GM18907 (cell line): Measurements from ENCODE around the gene IL22RA1.
A peak's percentile ranks its signal among the peaks of the same experiment; 100 is the strongest.

Source experiments
- ATAC-seq: cut with Tn5 transposase; IDR thresholded peaks from one replicate; pipeline ENCODE4 v1.9.1; 2021; ENCODE audit warnings: mild to moderate bottlenecking, moderate library complexity; ENCODE audit not compliant: unreplicated experiment

IL22RA1 gene, protein sequence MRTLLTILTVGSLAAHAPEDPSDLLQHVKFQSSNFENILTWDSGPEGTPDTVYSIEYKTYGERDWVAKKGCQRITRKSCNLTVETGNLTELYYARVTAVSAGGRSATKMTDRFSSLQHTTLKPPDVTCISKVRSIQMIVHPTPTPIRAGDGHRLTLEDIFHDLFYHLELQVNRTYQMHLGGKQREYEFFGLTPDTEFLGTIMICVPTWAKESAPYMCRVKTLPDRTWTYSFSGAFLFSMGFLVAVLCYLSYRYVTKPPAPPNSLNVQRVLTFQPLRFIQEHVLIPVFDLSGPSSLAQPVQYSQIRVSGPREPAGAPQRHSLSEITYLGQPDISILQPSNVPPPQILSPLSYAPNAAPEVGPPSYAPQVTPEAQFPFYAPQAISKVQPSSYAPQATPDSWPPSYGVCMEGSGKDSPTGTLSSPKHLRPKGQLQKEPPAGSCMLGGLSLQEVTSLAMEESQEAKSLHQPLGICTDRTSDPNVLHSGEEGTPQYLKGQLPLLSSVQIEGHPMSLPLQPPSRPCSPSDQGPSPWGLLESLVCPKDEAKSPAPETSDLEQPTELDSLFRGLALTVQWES

DNA sequence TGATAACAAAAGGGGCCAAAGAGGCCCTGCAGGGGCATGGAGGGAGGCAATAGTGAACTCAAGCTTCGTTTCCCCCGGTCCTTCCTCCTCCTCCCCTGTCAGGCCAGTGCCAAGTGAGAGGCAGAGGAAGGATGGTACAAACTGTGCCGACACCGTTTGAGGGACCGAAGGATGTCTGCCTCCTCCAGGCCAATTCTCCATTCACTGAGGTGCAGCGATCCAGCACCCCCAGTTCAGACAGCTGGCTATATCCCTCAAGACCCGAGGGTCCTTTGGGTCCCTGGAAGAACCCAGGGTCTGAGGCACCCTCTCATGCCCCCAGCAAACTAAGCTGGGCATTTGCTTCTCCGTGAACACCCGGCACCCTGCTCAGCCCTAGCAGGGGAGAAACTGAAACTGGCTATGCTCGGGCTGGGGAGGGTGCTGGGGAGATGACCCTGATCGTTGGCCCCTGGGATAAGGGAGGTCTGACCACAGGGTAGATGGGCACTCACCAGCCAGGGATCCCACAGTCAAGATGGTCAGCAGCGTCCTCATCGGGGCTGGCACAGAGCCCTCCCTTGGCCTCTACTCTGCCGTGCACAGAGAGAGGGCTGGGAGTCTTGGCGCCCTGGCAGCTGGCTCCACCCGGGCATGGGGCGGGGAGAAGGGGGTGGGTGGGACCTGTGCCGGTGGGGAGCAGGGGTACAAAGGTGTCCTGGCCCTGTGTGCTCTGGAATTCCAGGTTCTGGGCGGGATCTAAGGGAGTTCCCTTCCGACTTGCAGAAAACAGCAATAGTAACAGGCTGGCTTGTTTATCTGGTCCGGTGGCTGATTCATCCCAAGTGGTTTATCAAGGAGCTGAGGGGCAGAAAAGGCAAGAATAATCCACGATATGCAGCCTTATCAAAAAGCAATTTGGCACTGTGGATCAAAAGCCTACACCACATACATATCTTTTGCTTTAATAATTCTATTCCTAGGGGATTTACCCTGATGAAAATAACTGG, at the start of gene IL22RA1:
Gene IL22RA1, minus strand, starts transcription at position 595 of the 989 bp plus-strand sequence. Its CDS starts 58 bp downstream, at position 537.
- no peak for ATAC-seq

DNA sequence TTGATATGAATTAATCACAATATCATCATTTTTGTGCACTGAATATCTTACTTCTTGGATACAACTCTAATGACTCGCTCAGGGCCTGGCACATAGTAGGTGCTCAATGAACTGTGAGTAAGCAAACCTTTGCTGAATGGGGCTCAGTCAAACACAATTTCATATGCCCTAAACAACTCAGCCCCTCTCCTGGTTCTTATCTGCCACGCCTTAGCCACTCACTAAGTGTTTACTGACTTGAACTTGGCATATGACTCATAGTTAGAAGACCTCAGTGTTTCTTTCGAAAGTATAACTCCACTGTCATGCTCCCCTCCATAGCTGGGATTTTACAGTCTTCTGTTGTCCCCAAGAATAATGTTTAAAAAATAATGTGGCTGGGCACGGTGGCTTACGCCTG, 48.9 kb upstream of the IL22RA1 start:
- ATAC-seq, result no peak

DNA sequence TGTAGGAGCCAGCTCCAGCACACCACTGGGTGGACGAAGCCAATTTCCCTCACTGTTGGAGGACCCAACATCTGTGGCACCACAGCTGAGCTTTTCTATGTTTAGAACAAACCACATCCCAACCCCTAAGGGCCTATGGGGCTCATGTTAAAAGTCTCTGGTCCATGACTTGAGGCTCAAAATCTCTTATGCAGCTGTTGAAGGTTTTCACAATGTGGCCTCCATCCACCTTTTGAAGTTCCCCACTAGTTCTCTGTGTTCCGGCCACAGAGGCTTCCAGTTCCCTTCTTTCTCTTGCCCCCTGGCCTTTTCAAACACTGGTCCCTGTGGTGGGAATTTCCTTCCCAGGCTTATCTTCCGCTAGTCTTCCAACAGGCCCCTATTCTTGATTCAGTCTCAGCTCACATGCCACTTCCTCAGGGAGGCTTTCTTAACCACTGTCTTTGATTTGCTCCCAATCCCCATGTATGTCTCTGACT, 48.1 kb upstream of the IL22RA1 start:
- peak; percentile 56 for ATAC-seq

DNA sequence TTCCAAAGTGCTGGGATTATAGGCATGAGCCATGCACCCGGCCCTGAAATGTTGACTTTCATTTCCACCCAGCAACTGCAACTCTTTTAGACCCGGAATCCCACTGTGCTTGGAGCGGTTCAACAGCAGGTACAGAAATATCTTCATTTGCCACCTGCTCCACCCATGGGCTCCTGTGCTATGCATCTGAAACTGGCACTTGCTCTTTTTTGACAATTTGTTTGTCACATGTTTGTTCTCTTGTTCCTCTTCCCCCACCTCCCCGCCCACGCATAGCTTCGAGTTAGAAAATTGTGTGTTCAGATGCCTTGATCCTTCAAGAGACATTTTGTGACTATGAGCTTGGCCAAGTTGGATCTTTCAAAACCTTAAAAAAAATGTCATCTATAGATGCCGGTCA, 46.6 kb upstream of the IL22RA1 start:
- no peak for ATAC-seq

DNA sequence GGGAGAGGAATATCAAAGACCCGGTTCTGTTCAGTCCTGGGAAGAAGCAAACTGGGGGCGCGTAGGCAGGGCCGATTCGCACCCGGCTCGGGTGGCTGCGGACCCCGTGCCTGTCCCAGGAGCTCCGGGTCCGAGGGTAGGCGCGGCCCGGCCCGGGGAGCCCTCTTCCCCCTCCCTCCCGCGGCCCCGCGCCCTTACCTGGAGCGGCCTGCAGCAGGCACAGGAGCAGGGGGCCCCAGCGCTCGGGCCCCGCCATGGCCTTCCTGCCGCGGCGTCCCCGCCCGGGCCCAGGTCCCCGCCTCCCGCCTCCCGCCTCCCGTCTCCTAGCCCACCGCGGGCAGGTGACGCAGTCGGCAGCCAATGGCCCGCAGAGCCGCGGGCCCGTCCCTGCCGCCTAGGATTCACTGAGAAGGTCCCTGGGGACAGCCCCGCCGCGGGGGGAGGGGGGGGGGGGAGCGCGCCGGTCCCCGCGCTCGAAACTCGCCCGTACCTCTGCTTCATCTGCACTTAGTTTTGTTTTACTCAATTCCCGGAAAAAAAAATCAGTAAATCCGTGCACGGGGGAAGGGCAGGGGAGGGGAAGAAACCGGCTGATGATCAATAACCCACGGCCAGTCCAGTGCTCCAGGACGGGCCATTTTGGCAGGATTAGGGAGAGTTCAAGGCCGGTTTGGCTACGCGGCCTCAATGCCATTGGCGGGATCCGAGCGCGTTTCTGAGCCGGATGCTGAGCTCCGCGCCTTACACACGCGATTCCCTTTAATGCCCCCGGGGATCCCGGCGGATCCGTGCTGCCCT, 44.3 kb upstream of the IL22RA1 start, which contains the start of gene IFNLR1:
Gene IFNLR1, minus strand, starts transcription at position 297 of the 798 bp plus-strand sequence. Its CDS starts 41 bp downstream, at position 256.
- ATAC-seq, result no peak

DNA sequence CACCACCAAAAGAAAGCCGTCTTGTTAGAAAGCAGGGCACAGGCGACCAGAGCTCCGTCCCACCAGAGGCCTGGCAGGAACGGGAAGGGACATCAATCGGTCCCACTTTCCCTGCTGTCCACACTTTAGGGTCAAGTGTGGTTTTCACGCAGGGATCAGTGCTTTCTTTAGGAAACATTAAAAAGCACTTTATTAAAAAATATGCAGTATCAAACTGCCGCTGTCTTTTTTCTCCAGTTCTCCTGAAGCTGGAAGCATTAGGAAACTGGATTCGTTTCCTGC, 43.7 kb upstream of the IL22RA1 start:
- no peak for ATAC-seq

DNA sequence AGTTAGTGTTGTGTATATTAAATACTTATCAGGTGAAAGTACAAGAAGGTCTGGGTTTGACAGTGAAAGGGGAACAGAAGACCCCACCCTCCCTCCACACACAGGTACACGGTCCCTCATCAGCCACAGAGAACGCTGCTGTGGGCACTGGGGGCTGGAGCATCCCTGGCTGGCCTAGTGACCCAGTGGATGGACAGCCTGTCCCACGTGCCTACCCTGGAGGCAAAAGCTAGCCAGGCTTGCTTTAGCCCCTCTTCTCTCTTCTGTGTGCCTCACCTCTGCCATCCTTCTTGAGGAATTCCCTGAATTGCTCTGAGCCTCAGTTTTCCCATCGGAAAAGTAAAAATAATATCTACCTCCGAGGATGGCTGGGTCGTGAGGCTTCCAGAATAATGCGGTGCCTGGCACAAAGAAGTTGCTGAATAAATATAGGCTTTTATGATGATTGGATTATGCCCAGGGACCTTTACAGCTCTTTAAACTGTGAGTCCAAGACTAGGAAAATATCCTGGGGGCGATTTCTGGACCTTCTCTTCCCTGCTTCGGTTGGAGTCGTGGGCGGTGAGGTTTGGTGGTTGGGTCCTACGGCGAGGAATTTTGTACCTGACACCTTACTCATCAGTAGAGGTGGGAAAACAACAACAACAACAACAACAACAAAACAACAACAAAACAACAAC, 43.2 kb upstream of the IL22RA1 start:
- ATAC-seq, result no peak

DNA sequence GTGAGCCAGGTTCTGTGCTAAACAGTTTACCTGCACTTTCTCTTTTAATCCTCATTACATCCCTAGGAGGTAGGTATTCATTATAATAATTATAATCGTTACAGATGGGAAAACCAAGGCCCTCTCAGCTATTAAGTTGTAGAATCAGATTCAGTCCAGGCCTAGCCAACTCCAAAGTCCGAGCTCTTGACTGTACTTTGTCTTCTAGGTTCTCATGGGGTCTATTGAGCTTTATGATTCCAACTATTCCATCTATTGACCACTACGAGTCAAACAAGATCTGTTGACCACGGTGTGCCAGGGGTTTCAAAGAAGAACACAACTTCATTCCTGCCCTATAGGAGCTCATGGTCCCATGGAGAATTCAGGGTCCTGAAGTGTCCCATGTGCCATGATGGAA, 42.1 kb upstream of the IL22RA1 start:
- no peak for ATAC-seq

DNA sequence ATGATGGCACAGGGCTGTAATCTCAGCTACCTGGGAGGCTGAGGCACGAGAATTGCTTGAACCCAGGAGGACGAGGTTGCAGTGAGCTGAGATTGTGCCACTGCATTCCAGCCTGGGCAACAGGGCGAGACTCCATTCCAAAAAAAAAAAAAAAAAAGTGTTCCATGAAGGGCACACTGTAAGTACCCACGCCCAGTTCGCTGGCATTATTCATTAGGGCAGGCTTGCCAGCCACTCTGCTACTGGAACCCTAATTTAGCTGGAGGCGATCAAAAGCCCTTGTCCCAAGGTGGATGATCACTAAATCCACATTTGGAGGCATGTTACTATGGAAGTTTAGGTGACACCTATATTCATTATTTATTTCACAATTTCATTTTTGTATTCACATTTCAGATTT, 39.1 kb upstream of the IL22RA1 start:
- ATAC-seq, result no peak

DNA sequence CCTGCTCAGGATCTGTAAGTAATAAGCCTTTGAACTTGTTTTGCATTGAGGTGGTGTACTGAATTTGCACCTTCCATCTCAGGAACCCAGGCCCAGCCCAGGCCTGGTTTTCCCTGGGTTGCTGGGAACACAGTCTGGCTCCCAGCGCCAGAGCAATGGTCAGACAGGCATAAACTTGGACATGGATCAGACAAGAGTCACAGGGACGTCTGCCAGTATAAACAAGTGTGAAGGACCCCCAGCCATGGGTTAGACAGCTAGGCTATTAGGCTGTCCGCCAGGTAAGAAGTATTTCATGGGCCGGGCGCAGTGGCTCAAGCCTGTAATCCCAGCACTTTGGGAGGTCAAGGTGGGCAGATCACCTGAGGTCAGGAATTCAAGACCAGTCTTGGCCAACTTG, 38.7 kb upstream of the IL22RA1 start:
- no peak for ATAC-seq

DNA sequence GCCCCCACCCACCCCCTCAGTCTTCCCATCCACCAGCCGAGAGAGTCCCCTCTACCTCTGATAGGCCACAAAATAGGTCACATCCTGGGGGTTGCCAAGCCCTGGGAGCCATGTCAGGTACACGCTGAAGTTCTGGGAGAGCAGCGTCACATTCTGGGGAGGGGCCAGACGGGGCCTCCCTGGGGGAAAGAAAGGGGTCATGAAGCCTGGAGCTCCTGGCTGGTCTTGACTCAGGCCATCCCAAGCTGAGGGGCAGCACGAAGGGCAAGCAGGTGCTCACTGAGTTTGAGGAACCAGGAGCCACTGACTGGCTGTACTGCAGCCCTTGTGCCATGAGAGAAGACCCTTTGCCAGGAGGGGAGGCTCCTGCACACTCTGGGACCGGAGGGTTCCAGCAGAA, 37.7 kb upstream of the IL22RA1 start:
- ATAC-seq, result no peak

DNA sequence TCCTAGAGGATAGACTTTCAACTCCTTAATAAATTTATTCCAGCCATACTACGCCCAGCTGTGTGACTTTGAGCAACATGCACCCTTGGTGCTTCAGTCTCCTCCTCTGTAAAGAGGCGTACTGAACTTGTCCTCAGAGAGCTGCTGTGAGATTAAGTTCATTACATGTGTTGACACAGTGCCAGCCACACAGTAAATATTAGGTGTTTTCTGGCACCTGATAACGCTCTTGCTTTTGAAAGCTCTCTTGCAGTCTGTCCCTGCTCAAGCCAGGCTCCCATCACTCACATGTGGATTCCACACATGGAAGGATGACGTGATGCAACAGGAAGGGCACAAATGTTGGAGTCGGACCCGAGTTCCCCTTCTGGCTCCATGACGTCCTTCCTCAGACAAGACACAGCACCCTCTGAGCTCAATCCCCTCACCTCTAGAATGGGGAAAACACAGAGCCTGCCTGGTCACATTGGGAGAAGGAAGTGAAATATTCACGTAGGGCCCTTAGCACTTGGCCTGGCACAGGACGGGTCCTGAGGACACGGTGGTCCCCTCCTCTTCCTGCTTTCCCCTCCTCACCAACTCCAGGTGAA, 36.4 kb upstream of the IL22RA1 start:
- no peak for ATAC-seq

DNA sequence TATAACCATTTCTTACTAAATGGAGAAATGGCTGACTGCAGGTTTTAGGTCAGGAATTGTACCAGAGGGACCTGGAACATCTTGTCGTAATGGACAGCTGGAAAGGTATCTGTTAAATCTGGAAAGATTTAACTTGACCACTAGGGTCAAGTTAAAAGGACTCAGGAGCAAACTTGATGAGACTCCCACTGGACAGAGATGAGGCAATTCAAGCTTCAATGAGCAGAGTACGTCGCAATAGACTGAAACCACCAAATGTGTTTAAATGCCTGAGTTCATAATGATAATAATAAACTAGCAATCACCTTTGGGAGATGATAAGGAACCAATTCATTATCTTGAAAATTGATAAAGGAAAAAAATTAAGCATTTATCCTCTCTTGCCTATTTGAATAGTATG, 35.5 kb upstream of the IL22RA1 start:
- no peak for ATAC-seq

DNA sequence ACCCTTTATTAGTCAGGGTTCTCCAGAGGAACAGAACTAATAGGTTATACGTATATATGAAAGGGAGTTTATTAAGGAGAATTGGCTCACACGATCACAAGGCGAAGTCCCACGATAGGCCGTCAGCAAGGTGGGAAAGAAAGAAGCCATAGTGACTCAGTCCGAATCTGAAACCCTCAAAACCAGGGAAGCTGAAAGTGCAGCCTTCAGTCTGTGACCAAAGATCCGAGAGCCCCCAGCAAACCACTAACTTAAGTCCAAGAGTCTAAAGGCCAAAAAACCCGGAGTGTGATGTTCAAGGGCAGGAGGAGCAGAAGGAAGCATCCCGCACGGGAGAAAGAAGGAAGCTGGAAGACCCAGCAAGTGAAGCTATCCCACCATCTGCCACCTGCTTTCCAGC, 34.2 kb upstream of the IL22RA1 start:
- ATAC-seq, result no peak

DNA sequence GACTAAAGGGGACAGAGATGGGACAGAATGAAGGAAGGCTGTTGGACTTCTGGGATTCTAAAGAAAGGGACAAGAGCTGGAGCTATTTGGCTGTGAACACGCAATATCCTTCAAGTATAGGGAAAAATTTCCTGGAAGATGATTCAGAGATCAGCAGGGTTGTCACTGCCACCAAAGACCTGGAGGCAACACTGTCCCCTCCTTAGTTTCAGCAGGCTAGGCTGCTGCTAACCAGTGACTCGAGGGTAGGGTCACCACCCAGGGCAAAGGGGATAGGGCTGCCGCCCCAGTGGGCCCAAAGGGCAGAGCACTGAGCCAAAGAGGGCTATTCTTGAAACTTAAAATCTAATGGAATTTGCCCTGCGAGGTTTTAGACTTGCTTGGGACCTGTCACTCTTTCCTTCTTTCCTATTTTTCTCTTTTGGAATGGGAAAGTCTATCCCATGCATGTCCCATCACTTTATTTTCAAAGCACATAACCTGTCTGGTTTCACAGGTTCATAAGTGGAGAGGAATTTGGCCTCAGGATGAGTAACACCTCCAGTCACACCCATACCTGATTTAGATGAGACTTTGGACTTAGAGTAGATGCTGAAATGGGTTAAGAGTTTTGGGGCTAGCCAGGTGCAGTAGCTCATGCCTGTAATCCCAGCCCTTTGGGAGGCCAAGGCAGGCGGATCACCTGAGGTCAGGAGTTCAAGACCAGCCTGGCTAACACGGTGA, 32.3 kb upstream of the IL22RA1 start:
- no peak for ATAC-seq

DNA sequence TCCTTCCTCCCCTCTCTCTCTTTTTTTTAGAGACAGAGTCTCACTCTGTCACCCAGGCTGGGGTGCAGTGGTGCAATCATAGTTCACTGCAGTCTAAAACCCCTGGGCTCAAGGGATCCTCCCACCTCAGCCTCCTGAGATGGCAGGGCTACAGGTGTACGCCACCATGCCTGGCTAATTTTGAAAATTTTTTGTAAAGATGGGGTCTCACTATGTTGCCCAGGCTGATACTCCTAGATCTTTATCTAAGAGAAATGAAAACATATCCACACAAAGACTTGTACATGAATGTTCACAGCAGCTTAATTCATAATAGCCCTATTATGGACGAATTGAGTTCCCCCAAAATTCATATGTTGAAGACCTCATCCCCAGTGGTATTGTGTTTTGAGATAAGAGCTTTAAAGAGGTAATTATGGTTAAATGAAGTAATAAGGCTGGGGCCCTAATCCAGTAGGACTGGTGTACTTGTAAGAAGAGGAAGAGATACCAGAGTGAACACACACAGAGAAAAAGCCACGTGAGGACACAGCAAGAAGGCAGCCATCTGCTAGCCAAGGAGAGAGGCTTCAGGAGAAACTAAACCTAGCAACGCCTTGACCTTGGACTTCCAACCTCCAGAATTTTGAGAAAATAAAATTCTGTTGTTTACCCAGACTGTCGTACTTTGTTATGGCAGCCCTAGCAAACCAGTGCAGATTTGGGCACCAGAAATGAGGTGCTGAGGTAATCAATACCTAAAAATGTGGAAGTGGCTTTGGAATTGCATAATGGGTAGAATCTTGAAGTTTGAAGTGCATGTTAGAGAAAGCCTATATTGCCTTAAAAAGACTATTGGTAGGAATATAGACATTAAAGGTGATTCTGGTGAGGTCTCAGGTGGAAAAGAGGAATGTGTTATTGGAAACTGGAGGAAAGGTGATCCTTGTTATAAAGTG, 31.0 kb upstream of the IL22RA1 start:
- ATAC-seq, result no peak

DNA sequence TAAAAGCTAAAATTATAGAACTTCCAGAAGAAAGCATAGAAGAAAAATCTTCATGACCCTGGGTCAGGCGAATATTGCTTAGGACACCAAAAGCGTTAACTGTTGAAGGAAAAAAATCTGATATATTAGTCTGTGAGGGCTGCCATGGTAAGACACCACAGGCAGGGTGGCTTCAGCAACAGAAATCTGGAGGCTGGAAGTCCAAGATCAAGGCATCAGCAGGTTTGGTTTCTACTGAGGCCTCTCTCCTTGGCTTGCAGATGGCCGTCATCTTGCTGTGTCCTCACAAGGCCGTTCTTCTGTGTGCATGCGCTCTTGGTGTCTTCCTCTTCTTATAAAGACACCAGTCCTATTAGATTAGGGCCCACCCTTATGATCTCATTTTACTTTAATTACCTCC, 29.7 kb upstream of the IL22RA1 start:
- no peak for ATAC-seq

DNA sequence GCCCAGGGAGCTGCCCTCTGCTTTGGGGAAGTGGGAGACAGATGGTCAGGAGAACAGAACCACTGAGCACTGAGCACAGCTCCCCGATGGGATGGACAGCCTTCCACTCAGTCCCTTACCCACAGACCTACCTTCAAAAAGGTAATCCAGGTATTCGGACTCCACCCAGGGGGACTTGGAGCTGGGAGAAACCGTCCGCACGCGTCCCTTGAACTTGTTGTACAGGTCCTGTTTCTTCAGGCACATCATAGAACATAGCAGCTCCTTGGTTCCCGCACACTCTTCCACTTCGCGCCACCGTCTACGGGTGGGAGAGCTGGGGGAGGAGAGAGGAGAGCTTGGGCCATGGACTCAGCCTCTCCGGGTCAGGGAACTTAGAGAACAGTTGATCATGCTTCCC, 26.3 kb upstream of the IL22RA1 start:
- no peak for ATAC-seq
